ENCODE data around the gene THBD.

DNA sequence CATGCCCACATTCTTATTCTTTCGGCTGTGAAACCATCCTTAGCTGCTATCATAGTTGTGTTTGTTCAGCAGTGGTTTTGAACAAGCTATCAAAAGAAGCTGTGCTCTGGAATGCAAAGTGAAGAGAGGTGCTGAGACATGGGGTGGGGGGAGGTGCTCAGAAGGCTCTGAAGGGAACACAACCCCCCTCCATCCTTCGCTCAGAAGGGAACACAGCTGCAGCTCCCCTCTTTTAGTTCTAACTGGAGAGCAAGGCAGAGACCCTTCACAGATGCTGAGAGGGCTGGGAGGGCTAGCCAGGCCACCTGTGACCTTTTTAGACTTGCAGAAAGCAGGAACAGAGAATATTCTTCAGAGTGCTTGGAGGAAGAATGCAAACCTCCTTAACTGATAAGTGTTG, 32.0 kb downstream of the THBD start:
- TF ChIP-seq YY1 (IDR thresholded peaks at IDR 0.05; ENCODE audit: low read depth) (no peak), FOXM1 (IDR thresholded peaks at IDR 0.05; ENCODE audit: borderline replicate concordance, low read depth) (no peak), EGR1 (IDR thresholded peaks at IDR 0.05) (no peak), ZBTB7A (IDR thresholded peaks at IDR 0.05; ENCODE audit: low read depth) (no peak), CEBPB (IDR thresholded peaks at IDR 0.05) (no peak), TCF12 (IDR thresholded peaks at IDR 0.05; ENCODE audit: low read depth) (no peak), EP300 (IDR thresholded peaks at IDR 0.05; ENCODE audit: borderline replicate concordance) (no peak), TEAD4 (IDR thresholded peaks at IDR 0.05) (no peak), CREB1 (IDR thresholded peaks at IDR 0.05; ENCODE audit: low read depth) (no peak), RAD21 (IDR thresholded peaks at IDR 0.05; ENCODE audit: low read depth) (no peak), TAF1 (IDR thresholded peaks at IDR 0.05; ENCODE audit: low read depth) (no peak)
- TF ChIP-seq, protein P1, sequence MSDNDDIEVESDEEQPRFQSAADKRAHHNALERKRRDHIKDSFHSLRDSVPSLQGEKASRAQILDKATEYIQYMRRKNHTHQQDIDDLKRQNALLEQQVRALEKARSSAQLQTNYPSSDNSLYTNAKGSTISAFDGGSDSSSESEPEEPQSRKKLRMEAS (IDR thresholded peaks at IDR 0.05) = no peak
- TF ChIP-seq, protein P2, sequence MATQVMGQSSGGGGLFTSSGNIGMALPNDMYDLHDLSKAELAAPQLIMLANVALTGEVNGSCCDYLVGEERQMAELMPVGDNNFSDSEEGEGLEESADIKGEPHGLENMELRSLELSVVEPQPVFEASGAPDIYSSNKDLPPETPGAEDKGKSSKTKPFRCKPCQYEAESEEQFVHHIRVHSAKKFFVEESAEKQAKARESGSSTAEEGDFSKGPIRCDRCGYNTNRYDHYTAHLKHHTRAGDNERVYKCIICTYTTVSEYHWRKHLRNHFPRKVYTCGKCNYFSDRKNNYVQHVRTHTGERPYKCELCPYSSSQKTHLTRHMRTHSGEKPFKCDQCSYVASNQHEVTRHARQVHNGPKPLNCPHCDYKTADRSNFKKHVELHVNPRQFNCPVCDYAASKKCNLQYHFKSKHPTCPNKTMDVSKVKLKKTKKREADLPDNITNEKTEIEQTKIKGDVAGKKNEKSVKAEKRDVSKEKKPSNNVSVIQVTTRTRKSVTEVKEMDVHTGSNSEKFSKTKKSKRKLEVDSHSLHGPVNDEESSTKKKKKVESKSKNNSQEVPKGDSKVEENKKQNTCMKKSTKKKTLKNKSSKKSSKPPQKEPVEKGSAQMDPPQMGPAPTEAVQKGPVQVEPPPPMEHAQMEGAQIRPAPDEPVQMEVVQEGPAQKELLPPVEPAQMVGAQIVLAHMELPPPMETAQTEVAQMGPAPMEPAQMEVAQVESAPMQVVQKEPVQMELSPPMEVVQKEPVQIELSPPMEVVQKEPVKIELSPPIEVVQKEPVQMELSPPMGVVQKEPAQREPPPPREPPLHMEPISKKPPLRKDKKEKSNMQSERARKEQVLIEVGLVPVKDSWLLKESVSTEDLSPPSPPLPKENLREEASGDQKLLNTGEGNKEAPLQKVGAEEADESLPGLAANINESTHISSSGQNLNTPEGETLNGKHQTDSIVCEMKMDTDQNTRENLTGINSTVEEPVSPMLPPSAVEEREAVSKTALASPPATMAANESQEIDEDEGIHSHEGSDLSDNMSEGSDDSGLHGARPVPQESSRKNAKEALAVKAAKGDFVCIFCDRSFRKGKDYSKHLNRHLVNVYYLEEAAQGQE (IDR thresholded peaks at IDR 0.05; ENCODE audit: low read depth) = no peak

Measured in Ishikawa (cell line).